ENCODE data around the gene PWWP2A. TPM values are rescaled to one million over a fixed set of nuclear protein-coding genes. Genes with fewer than 3 reads are reported as not detected.
"Not testable (repeated sequence)": the region's sequence is repeated elsewhere in the genome, so short reads cannot be mapped to it uniquely, and the experiment has no call there.

PWWP2A gene
- polyA plus RNA-seq, 1 donor from 2014 or later = 30.5 TPM

- no peaks in the 10 kb centered on the region for H3K9me3 Mint-ChIP-seq
- H3K4me3 Mint-ChIP-seq = no peak overlapping the region
- peaks cover 2% of the 10 kb centered on the region for H3K36me3 Mint-ChIP-seq
- no peak overlapping the region for H3K27ac Mint-ChIP-seq
- H3K27me3 Mint-ChIP-seq = no peaks in the 10 kb centered on the region
- H3K4me1 Mint-ChIP-seq = peaks cover 3 to 8% (median 3%) of the 10 kb centered on the region in 3 donors
Measured at GRCh38 chr5:160071516-160071915, 47.7 kb downstream of the PWWP2A start.

DNA sequence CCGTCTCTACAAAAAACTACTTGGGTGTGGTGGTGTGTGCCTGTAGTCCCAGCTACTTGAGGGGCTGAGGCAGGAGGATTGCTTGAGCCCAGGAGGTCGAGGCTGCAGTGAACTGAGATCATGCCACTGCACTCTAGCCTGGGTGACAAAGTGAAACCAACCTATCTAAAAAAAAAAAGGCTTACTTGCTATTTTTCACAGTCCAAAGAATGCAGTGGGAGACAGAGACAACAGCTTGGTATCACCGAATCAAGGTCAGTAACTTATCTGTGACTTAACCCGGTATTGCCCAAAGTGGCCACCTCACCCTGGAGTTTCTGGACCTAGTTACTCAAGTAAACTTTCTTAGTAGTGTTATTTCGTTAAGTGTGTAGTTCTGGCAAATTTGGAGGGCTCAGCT lies 50.1 kb downstream of the PWWP2A start:
- H3K27me3 Mint-ChIP-seq, H3K36me3 Mint-ChIP-seq, H3K4me1 Mint-ChIP-seq, H3K27ac Mint-ChIP-seq, H3K9me3 Mint-ChIP-seq, H3K4me3 Mint-ChIP-seq: not testable (repeated sequence)

DNA sequence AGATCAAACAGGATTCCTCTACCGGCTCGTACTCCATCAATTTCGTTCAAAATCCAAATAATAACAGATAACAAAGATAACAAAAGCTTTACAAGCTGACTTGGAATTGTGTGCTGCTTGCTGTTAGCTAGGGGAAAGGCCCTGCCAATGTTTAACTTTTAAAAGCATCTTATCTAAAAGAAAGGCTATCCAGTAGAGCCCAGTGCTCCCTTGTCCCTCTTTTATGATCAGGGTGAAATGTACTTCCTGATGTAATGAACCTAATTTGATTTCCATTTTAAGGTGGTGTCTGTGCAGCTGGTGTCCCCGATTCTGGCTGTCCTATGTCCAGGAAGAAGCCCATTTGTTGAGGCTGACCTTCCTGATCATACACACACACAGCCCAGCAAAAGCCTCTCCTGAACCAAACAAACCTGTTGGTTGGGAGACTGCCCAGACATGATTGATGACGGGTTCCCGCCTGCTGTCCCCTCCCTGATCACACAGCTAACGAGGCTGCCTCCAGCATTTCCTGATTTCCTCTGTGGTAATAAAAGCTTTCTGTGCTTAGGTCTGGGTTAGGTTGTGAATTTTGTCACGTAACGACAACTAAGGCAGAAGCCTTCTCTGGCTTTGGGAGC lies 54.1 kb downstream of the PWWP2A start:
- no peaks in the 10 kb centered on the region for H3K27me3 Mint-ChIP-seq
- no peak overlapping the region for H3K4me3 Mint-ChIP-seq
- no peak overlapping the region for H3K27ac Mint-ChIP-seq
- no peaks in the 10 kb centered on the region for H3K9me3 Mint-ChIP-seq
- H3K36me3 Mint-ChIP-seq = peaks cover 2% of the 10 kb centered on the region
- H3K4me1 Mint-ChIP-seq = peaks cover 0 to 5% (median 0%) of the 10 kb centered on the region in 3 donors

DNA sequence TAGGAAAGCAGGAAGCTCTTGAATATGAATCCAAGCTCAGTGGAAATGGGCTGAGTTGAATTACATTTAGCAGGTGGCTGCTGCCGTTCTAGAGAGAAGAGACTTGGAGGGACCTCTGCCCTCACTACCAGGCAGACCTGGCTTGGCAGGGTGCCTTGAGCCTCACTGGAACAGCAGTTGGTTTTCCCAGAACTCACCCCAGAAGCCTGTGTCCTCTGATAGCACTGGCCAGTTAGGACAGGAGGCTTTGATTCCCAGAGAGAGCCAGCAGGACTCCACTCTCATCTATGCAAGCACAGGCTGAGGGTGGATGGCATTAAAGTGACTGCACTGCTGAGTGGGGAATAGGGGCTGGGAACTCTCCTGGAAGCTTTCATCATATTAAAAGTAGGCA lies 54.8 kb downstream of the PWWP2A start:
- no peaks in the 10 kb centered on the region for H3K9me3 Mint-ChIP-seq
- H3K27ac Mint-ChIP-seq = no peak overlapping the region
- H3K4me1 Mint-ChIP-seq = peaks cover 0 to 5% (median 0%) of the 10 kb centered on the region in 3 donors
- no peak overlapping the region for H3K4me3 Mint-ChIP-seq
- no peaks in the 10 kb centered on the region for H3K27me3 Mint-ChIP-seq
- H3K36me3 Mint-ChIP-seq = peaks cover 2% of the 10 kb centered on the region

GRCh38 chr5:160061770-160062169 lies 57.5 kb downstream of the PWWP2A start:
- H3K36me3 Mint-ChIP-seq = peaks cover 5% of the 10 kb centered on the region
- no peak overlapping the region for H3K27ac Mint-ChIP-seq
- H3K4me1 Mint-ChIP-seq = peaks cover 0 to 3% (median 0%) of the 10 kb centered on the region in 3 donors
- H3K27me3 Mint-ChIP-seq = no peaks in the 10 kb centered on the region
- H3K4me3 Mint-ChIP-seq = no peak overlapping the region
- no peaks in the 10 kb centered on the region for H3K9me3 Mint-ChIP-seq

- H3K36me3 Mint-ChIP-seq = peaks cover 4% of the 10 kb centered on the region
- no peaks in the 10 kb centered on the region for H3K9me3 Mint-ChIP-seq
- peaks cover 0 to 3% (median 0%) of the 10 kb centered on the region in 3 donors for H3K4me1 Mint-ChIP-seq
- H3K27me3 Mint-ChIP-seq = no peaks in the 10 kb centered on the region
- no peak overlapping the region for H3K27ac Mint-ChIP-seq
- no peak overlapping the region for H3K4me3 Mint-ChIP-seq
Measured at GRCh38 chr5:160060001-160060400, 59.2 kb downstream of the PWWP2A start.

DNA sequence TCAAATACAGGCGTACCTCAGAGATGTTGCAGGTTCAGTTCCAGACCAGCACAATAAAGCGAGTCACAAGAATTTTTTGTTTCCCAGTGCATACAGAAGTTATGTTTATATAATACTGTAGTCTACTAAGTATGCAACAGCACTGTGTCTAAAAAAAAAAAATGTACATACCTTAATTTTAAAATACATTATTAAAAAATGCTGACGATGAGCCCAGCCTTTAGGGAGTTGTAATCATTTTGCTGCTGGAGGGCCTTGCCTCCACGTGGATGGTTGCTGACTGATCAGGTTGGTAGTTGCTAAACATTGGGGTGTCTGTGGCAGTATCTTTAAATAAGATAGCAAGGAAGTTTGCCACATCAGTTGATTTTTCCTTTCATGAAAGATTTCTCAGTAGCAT lies 62.0 kb downstream of the PWWP2A start:
- Mint-ChIP-seq H3K4me3 (no peak overlapping the region), H3K27me3 (no peaks in the 10 kb centered on the region), H3K36me3 (peaks cover 4% of the 10 kb centered on the region), H3K9me3 (no peaks in the 10 kb centered on the region), H3K4me1 (peaks cover 3 to 6% (median 4%) of the 10 kb centered on the region in 3 donors), H3K27ac (peak overlapping the region in 1 of 3 donors; percentile 47)

DNA sequence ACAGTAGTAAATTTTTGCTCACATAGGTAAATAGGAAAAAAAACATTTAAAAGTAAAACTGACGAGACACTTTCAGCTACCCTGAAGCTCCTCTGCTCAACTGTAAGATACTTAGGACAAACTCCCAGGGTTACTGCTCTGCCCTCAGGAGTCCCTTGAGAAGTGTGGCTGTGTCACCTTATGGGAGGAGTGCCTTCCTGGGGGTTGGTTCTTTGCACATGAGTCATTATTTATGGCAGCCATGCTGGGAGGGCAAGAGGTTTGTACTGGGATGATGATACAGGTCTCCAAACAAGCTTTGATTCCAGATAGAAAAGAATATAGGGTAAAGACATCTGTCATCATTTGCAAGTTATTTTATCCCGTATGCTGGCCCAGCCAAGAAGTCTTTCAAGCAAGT lies 64.4 kb downstream of the PWWP2A start:
- H3K4me3 Mint-ChIP-seq = no peak overlapping the region
- H3K4me1 Mint-ChIP-seq = peaks cover 0 to 6% (median 4%) of the 10 kb centered on the region in 3 donors
- no peaks in the 10 kb centered on the region for H3K9me3 Mint-ChIP-seq
- H3K36me3 Mint-ChIP-seq = peaks cover 10% of the 10 kb centered on the region
- no peaks in the 10 kb centered on the region for H3K27me3 Mint-ChIP-seq
- peak overlapping the region in 1 of 3 donors; percentile 19 for H3K27ac Mint-ChIP-seq

DNA sequence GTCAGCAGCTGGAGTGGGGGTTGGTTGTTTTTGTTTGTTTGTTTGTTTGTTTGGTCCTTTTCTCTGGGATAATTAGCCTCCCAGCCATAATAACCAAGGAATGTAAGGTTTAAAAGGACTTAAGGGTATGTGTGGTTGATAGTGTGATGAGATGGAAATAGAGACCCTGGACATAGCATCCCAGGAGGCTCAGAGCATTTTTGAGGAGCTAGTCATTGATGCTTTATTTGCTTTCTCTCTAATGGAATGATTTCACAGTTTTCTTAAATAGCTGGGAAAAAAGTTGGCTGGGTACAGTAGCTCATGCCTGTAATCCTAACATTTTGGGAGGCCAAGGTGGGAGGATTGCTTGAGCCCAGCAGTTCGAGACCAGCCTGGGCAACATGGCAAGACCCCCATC lies 65.2 kb downstream of the PWWP2A start:
- Mint-ChIP-seq H3K9me3 (no peaks in the 10 kb centered on the region), H3K27me3 (no peaks in the 10 kb centered on the region), H3K27ac (peak overlapping the region in 1 of 3 donors; percentile 1), H3K4me1 (peaks cover 2 to 6% (median 4%) of the 10 kb centered on the region in 3 donors), H3K36me3 (peaks cover 12% of the 10 kb centered on the region), H3K4me3 (no peak overlapping the region)

GRCh38 chr5:160049099-160049498 lies 70.2 kb downstream of the PWWP2A start:
- Mint-ChIP-seq H3K36me3 (peaks cover 10% of the 10 kb centered on the region), H3K27me3 (no peaks in the 10 kb centered on the region), H3K4me3 (no peak overlapping the region), H3K27ac (no peak overlapping the region), H3K9me3 (no peaks in the 10 kb centered on the region), H3K4me1 (peaks cover 2 to 16% (median 4%) of the 10 kb centered on the region in 3 donors)

DNA sequence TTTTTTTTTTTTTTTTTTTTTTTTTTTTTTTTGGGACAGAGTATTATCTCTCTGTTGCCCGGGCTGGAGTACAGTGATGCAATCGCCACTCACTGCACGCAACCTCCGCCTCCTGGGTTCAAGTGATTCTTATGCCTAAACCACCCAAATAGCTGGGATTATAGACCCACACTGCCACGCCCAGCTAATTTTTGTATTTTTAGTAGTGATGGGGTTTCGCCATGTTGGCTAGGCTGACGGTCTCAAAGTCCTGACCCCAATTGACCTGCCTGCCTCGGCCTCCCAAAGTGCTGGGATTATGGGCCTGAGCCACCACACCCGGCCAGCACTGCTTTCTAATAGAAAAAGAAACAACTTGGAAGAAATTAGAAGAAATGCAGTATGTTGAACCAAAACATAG lies 71.1 kb downstream of the PWWP2A start:
- no peaks in the 10 kb centered on the region for H3K27me3 Mint-ChIP-seq
- no peak overlapping the region for H3K27ac Mint-ChIP-seq
- peaks cover 12% of the 10 kb centered on the region for H3K36me3 Mint-ChIP-seq
- H3K4me3 Mint-ChIP-seq = no peak overlapping the region
- no peaks in the 10 kb centered on the region for H3K9me3 Mint-ChIP-seq
- H3K4me1 Mint-ChIP-seq = peaks cover 2 to 16% (median 4%) of the 10 kb centered on the region in 3 donors

GRCh38 chr5:160047423-160047822 lies 71.8 kb downstream of the PWWP2A start:
- no peak overlapping the region for H3K4me3 Mint-ChIP-seq
- peaks cover 0 to 10% (median 2%) of the 10 kb centered on the region in 3 donors for H3K4me1 Mint-ChIP-seq
- peaks cover 12% of the 10 kb centered on the region for H3K36me3 Mint-ChIP-seq
- H3K27me3 Mint-ChIP-seq = no peaks in the 10 kb centered on the region
- H3K9me3 Mint-ChIP-seq = no peaks in the 10 kb centered on the region
- H3K27ac Mint-ChIP-seq = no peak overlapping the region

DNA sequence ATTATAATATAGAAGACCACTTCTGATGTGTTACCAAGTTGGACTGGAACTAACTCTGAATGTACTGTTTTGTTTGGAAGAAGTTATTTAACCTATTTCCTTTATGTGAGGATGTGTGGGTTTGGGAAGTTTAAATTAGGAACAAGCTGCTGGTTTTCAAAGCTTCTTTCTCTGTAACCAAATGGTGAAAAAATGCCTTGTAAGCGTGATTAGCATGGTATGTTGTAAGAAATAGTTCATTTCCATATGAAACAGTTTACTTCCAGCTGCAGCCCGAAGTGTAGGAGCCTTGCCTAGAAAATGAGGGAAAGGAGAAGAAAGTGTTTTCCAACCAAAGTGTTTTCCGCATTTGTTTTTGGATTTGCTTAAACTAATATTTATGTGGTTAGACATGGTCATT lies 74.3 kb downstream of the PWWP2A start:
- H3K36me3 Mint-ChIP-seq = peaks cover 7% of the 10 kb centered on the region
- H3K27me3 Mint-ChIP-seq = no peaks in the 10 kb centered on the region
- no peak overlapping the region for H3K27ac Mint-ChIP-seq
- H3K9me3 Mint-ChIP-seq = no peaks in the 10 kb centered on the region
- no peak overlapping the region for H3K4me3 Mint-ChIP-seq
- H3K4me1 Mint-ChIP-seq = peaks cover 0 to 10% (median 2%) of the 10 kb centered on the region in 3 donors

DNA sequence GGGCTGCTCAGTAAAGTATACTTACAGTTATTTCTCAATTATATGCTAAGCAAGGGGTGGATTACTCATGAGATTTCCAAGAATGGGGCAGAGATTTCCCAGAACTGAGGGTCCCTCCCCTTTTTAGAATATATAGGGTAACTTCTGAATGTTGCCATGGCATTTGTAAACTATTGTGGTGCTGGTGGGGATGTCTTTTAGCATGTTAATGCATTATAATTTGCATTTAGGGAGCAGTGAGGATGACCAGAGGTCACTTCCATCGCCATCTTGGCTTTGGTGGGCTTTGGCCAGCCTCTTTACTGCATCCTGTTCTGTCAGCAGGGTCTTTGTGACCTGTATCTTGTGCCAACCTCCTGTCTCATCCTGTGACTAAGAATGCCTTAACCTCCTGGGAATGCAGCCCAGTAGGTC lies 74.9 kb downstream of the PWWP2A start:
- H3K9me3 Mint-ChIP-seq = no peaks in the 10 kb centered on the region
- H3K27me3 Mint-ChIP-seq = no peaks in the 10 kb centered on the region
- no peak overlapping the region for H3K4me3 Mint-ChIP-seq
- H3K36me3 Mint-ChIP-seq = peaks cover 4% of the 10 kb centered on the region
- H3K27ac Mint-ChIP-seq = no peak overlapping the region
- H3K4me1 Mint-ChIP-seq = peaks cover 0 to 10% (median 2%) of the 10 kb centered on the region in 3 donors

DNA sequence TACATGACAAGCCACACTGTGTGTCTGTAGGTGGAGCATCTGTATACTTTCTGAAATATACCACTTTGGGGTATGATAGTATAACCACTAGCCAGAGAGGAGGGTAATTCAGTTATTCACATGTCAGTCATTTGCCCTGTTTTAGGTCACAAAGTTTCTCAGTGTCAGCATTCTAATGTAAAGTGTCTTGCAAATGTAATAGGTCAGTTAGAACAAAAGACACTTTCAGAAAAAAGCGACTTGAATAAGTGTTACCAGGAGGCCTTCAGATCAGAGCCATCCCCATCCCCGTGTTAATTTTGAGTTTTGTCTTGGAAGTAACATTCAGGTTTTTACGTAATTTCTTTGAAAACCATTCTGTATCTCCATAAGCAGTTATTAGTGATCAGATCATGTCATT lies 76.6 kb downstream of the PWWP2A start:
- H3K9me3 Mint-ChIP-seq = no peaks in the 10 kb centered on the region
- peaks cover 2% of the 10 kb centered on the region for H3K36me3 Mint-ChIP-seq
- no peak overlapping the region for H3K4me3 Mint-ChIP-seq
- no peak overlapping the region for H3K27ac Mint-ChIP-seq
- no peaks in the 10 kb centered on the region for H3K27me3 Mint-ChIP-seq
- H3K4me1 Mint-ChIP-seq = peaks cover 0 to 7% (median 0%) of the 10 kb centered on the region in 3 donors
